Measurements from ENCODE around the gene TIMM10.

The TIMM10 gene

GRCh38 chr11:57502376-57502775 lies 28.2 kb downstream of the TIMM10 start:
- DNase-seq (ENCODE audit: low read depth): no peak

DNA sequence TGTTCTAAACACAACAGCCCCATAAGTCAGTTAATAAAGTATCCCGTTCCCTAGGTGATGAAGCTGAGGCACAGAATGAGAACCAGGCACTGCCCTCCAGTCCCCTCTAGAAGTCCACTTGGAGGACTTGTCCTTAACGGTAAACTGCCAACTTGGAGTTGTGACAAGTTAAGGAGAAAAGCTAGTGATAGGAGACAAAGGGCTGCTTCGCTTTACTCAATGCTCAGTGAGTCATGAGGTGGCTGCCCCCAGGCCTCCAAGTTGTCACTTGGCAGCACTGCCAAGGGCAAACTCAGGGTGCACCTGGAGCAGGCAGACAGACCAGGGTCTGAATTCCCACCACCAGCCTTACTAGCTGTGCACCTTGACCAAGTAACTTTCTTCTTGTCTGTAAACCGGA lies 28.6 kb downstream of the TIMM10 start:
- DNase-seq (ENCODE audit: low read depth): peak; percentile 15

GRCh38 chr11:57500926-57501325 lies 29.6 kb downstream of the TIMM10 start:
- no peak for DNase-seq (ENCODE audit: low read depth)

GRCh38 chr11:57500515-57500914 lies 30.0 kb downstream of the TIMM10 start:
- no peak for DNase-seq (ENCODE audit: low read depth)

GRCh38 chr11:57499983-57500461 lies 30.5 kb downstream of the TIMM10 start:
- DNase-seq (ENCODE audit: low read depth): no peak

GRCh38 chr11:57499413-57499982 lies 31.1 kb downstream of the TIMM10 start:
- peak; percentile 90 for DNase-seq (ENCODE audit: low read depth)

GRCh38 chr11:57498540-57498939 lies 32.0 kb downstream of the TIMM10 start:
- no peak for DNase-seq (ENCODE audit: low read depth)

GRCh38 chr11:57497303-57498247 lies 33.0 kb downstream of the TIMM10 start:
- DNase-seq (ENCODE audit: low read depth): no peak

DNA sequence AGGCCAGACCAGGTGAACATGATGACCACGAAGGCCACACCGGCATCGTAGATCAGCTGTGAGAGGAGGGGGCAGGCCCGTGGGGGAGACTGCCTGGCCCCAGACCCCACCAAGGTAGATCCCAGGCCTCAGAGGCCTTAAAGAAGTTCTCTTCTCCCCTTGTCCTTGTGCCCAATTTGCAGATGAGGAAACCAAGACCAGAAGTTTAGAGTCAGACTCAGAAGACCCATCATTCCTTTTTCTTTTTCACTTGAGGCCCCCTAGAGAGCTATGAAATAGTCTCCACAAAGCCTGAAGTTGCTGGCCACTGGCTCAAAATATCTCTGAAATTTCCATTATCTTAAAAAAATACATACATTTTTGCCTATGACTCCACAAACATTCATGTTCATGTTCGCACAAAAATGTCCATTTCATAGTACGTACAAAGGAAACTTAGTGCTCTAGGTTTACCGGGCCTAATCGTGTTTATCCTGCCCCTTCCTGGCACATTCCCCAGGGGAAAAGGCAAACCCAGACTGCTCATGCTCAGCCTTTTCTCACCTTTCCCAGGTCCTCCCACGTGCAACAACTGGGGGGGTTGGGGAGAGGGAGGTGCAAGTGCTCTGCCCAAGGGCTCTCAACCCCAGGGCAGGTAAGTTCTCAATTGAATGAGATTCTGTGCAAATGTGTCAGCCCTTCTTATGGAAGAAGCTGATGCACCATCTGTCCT lies 34.3 kb downstream of the TIMM10 start:
- no peak for DNase-seq (ENCODE audit: low read depth)

DNA sequence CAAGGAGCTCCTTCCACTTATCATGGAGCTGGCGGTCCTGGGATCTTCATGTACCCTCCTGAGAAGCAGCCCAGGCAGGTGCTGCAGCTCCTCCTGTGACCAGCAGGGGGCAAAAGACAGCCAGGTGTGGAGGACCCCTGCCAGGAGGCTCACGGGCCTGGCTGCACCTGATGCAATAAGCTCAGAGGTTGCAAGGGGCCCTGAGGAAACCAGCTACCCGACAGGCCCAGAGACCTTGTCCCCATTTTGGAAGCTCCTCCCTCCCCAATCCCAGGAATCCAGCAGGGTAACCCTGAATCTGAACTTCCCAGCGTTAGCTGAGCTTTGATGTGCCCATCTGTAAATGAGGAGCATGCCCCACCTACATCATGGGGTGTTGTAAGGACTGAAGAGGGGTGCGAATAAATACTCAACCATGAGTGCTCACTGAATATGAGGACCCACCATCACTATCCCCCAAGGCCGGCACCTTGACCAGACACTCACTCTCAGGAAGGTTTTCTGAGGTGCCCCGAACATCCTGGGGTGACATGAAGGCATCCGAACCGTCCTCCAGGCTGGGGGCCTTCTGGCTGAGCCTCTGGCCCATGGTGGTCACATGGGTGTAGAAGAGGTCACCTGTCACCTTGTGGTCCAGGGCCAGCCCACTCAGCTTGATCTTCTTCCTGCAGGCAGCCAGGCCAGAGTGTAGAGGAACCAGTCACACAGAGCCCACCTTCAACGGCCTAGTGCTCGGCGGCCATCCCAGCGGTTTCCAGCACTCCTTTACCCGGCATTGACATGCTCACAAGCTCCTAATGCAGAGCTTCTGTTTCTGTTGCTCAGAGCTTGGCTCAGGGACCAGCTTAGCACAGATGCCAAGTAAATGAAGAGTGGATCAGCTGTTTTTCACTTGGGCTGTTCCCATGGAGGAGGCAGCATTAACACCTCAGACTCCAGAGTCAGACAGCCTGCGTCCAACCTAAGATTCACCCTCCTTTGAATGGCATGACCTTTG lies 36.7 kb downstream of the TIMM10 start:
- no peak for DNase-seq (ENCODE audit: low read depth)

- peak; percentile 14 for DNase-seq (ENCODE audit: low read depth)
Observed at GRCh38 chr11:57491371-57492061, 39.0 kb downstream of the TIMM10 start.

DNA sequence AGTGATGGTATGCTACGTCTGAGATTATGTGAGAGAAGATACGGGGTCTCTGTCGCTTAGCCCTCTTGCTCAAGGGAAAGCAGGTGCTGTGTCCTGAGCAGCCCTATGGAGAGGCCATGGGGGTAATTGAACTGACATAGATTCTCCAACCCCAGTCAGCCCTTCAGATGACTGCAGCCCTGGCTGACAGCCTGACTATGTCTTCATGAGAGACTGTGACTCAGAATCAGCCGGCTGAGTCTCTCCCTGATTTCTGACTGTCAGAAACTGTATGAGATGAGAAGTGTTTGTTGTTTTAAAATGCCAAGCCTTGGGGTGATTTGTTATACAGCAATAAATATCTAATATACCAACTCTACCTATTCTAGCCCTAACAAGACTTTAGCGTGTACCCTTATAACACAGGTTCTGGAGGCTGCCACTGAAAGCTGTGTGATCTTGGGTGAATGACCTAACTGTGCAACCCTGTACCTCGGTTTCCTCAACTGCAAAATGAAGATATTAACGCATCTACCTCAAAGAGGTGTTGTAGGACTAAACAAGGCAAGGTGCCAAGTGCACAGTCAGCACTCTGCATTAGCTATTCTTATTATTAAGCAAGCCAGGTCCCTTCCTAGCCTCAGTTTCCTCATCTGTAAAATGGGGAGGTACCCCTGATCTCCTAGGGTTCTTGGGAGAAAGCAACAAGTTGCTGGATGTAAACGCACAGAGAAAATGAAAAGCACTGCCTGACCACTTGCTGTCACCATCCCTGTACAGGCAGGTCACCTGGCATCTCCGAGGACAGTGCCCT lies 39.9 kb downstream of the TIMM10 start:
- peak; percentile 61 for DNase-seq (ENCODE audit: low read depth)

- DNase-seq (ENCODE audit: low read depth): no peak
Observed at GRCh38 chr11:57487920-57488659, 42.5 kb downstream of the TIMM10 start.

DNA sequence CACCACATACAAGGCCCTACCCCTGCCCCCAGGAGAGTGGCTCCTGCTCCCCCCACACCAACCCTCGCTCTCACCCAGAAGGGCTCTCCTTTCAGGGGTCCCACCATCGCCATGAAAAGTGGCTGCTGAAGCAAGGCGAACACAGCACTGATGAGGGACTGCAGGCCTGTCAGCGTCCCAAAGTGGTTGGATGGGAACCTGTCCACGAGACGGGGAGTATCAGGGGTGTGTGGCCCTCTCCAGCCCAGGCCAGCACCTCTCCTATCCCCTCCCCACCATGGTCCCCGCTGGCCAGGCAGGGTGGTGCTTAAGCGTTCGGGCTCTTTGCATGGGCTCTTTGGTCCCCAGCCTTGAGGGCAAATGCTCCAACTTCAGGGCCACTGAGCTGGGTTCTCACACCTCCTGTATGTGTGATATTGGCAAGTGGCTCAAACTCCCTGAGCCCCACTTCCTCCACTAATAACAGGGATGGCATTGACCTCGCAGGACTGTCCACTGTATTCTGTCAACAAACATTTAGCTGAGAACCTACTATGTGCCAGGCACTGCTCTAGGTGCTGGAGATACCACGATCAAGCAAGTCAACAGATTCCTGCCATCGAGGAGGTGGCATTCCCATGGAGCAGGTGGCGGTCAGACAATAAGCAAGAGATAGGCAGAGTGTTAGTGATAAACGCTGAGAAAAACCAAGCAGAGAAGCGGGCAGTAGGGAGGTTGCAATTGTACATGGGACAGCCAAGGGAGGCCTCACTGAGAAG lies 43.4 kb downstream of the TIMM10 start:
- no peak for DNase-seq (ENCODE audit: low read depth)

DNA sequence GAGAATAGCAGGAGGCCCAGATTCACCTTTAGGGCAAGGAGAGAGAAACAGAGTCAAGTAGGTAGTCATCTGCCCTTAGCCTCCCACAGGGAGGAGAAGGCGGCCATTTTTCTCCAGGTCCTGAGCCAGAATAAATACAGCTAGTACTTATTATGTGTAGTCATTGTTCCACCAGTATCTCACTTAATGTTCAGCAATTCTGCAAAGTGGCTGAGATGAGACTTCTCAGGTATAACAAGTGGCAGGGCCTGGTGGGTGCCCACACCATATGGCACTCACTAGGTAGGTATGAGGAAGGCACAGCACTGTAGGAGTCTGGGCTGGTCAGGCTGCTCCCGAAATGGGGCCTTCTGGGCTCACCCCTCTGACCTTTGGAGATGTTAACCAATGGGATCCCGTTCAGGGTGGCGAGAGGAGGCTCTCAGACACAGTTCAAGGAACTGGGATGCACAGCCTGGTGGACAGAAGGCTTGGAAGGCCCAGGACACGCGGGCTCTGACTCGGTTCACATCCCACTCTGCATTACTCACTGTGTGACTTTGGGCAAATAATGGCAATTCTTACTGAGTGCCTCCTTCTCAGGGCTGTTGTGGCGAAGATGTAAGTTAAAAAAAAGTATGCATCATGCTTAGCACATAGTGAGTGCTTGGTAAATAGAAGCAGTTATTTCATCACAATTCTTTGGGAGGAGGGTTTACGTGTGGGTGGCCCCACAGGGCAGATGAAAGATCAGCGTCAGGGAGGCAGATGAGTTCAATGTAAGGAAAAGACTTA lies 45.1 kb downstream of the TIMM10 start:
- DNase-seq (ENCODE audit: low read depth): no peak

GRCh38 chr11:57484141-57484710 lies 46.3 kb downstream of the TIMM10 start:
- no peak for DNase-seq (ENCODE audit: low read depth)

GRCh38 chr11:57483562-57483918 lies 47.0 kb downstream of the TIMM10 start:
- no peak for DNase-seq (ENCODE audit: low read depth)

Measured in iris pigment epithelial cell (primary cell).